ENCODE measurements around the gene HERC2.
A peak's percentile ranks its signal among the peaks of the same experiment; 100 is the strongest.

Gene HERC2

DNA sequence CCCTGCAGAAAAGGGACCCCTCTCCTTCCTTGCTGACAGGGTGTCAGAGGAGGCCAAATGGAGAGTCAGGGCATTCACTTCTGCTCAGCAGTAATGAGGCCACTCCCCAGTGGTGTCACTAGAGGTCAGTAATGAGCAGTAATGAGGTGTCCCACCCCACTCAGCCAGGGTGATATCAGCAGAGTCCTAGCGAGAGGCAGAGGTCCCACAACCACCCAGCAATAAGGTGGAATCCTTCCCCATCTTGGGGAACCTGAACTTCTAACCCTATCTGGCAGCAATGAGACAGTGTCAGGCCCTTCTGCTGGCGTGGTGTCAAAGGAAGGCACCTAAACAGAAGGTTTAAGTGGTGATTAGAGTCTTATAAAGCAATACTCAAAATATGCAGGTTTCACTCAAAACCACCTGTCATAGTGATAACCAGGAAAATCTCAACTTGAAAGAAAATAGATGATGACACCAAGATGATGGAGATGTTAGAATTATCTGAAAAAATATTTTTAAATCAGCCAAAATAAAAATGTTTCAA is 235.7 kb downstream of the HERC2 start:
- DNase-seq = peak; percentile 44

DNA sequence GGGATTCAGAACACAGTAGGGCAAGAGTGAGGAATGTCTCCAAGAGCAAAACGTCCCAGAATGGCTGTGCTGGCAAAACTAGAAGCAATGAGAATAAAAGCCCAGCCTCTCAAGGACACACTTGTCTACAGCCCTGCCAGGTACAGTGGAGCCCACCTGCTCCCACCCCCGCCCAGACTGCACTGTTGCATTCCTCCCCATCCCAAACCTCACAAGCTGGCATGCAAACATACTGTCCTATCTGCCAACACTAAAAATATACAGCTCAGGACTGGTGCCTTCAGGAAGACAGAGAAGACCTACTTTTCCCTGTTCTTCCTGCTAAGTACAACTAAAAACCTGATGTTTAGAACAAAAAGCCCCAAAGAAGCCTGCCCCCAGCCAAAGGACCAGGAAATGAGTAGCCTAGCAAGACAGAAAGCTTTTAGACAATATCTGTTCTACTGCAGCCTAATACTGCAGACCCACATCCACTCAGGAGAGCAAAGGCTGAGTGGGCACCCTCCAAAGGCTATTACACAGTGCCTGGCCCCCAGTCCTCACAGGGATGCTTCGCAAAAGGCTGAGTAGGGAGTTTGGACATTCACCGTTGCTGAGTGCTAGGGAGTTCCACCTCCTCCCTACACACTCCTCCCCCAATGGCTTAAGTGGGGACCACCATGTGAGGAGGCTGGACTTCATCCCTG is 236.3 kb downstream of the HERC2 start:
- DNase-seq = no peak

GRCh38 chr15:28084547-28084946 is 237.4 kb downstream of the HERC2 start:
- DNase-seq = no peak

DNA sequence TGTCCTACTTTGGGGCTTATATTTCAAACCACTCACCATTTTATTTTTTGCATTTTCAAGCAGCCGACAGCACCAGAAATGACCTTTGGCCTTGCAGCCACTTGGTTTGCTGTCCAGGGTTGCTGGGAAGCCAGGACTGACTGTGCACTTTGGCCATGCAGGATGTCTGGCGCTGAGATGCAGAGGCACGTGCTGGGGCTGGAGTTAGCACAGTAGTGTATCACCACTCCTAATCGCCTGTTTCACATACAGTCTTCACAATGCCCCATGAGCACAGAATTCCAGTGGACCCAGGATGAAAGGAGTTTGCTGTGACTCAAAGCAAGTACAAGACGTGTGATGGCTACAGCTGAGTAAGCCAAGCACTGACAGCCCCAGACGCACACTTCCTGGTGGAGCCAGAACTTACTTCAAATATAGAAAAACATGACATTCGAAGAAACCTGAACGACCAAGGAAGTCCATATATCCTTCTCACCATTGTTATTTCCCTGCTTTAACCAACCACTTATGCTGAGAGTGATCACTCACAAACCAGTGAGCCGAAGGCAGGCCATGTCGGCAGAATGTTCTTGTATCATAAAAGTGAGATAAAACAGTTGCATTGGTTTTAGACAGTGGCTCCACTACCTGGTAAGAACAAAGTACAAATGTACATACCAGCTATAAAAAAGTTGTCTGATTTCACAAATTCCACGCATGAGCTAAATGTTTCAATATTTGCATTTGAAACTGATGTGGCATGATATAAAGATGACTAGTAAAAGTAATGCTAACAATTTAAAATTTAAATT is 238.9 kb downstream of the HERC2 start:
- no peak for DNase-seq

DNA sequence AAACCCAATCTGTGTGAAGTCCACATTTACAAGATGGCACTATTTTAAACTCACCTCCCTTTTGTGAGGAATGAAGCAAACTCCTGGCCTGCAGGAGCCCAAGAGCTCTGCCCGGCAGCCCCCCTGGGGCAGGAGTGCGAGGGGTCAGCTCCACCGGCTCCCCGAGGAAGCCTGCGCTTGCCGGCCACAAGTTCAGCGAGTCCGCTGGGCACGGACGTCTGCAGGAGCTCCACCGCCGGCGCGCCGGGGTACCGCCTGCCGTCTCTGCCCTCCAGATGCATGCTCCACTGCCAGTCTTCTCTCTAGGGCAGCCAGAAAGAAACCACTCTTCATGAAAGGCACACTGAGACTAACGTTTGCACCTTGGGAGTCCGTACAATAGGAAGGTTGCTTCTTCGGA is 240.4 kb downstream of the HERC2 start:
- no peak for DNase-seq

- DNase-seq = no peak
These were observed 241.6 kb downstream of the HERC2 start for GRCh38 chr15:28080386-28080785.

DNA sequence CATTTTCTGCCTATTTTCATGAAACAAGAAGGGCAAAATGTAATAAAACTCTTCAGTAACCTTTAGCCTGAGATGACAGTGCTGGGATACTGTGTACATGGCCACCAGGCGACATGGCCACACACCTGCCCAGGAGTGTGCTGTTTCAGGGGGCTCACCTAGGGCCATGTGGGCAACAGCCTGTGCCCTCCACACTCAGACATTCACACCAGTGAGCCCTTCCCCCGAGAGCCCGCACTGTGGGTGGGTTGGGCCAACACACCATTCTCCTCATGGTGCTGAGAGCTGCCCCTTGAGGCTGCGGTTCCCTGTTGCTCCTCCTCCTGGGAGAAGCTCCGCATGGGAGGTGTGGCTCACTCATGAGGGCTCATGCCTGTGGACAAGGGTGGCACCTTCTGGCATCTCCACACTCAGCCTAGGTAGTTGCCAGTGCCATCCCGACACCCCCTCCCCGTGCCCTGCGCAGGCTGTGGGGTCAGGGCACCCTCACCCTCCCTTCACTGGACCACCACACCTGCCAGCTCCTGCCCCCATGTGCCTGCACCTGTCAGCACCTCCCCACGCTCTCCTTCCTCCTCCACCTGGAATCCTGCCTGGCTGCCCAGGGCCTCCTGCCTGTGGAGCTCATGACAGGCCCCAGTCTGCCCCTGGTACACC is 242.5 kb downstream of the HERC2 start:
- no peak for DNase-seq

GRCh38 chr15:28078191-28078719 is 243.7 kb downstream of the HERC2 start:
- no peak for DNase-seq

DNA sequence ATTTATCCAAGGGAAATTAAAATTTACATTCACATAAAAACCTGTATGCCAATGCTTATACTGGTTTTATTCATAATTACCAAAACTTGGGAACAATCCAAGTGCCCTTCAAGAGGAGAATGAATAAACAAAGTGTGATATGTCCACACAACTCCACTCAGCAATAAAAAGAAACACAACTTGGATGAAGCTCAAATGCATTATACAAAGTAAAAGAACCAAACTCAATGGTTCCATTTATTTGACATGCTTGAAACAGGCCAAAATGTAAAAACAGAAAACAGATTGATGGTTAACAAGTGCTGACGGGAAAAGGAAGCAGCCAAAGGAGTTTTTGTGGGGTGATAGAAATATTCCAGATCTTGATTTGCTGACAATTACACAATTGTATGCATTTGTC is 246.4 kb downstream of the HERC2 start:
- DNase-seq = no peak

DNA sequence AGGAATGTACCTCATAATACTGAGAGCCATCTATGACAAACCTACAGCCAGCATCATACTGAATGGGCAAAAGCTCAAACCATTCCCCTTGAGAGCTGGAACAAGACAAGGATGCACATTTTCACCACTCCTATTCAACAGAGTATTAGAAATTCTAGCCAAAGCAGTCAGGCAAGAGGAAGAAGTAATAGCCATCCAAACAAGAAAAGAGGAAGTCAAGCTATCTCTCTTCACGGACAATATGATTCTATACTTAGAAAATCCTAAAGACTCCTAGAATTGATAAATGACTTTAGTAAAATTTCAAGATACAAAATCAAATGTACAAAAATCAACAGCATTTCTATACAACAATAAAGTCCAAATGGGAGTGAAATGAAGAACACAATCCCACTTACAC is 253.0 kb downstream of the HERC2 start:
- no peak for DNase-seq

DNA sequence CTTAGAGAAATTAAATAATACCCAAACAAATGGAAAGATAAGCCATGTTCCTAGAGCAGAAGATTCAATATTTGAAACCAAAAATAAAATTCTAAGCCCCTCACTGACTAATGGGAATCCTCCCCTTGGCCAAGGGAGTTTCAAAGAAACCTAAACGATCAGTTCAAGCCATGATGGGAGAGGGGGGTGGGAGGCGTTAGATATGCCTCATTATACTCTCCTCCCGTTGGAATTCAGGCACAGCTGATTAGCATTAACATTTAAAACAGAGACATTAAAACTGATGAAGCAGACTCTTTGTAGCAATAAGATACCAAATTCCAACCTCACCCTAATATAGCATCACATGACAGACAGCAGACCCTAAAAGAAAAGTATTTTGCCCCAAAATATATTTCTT is 255.7 kb downstream of the HERC2 start:
- no peak for DNase-seq

Data from activated CD4-positive, alpha-beta T cell treated with anti-CD3 and anti-CD28 coated beads for 1 hour (primary cell).